HL-60 (cell line): ENCODE results near the gene RETREG2.

Experiments
- DNase-seq, 2 experiments: peaks; one replicate each; pipeline ENCODE4 v3.0.0-alpha.2; 2010 to 2020; ENCODE audit warnings: low read depth in 1 of 2, low spot score in 1 of 2
- H3K27ac ChIP-seq: fragments of 250-450 bp; sonication (Bioruptor Pico); replicated peaks from 2 replicates; pipeline ENCODE4 v1.5.1; 2020; ENCODE audit warnings: mild to moderate bottlenecking, moderate library complexity
- H3K27me3 ChIP-seq: fragments of 250-450 bp; sonication (Bioruptor Pico); 2 replicates; pipeline ENCODE4 v1.5.1; 2021; ENCODE audit warnings: mild to moderate bottlenecking, moderate library complexity; ENCODE audit not compliant: insufficient read depth, poor library complexity, severe bottlenecking
- H3K4me3 ChIP-seq: replicated peaks from 2 replicates; pipeline ENCODE4 v1.5.1; 2011; ENCODE audit warnings: mild to moderate bottlenecking, control low read depth, low read length; ENCODE audit not compliant: insufficient read depth
- GABPA ChIP-seq: IDR thresholded peaks from 2 replicates; pipeline ENCODE4 v1.6.1; 2012; ENCODE audit warnings: low read depth
- POLR2AphosphoS5 ChIP-seq: IDR thresholded peaks from 2 replicates; pipeline ENCODE4 v1.6.1; 2012; ENCODE audit warnings: low read depth
- SPI1 ChIP-seq: IDR thresholded peaks from 2 replicates; pipeline ENCODE4 v1.6.1; 2012; ENCODE audit warnings: low read depth, mild to moderate bottlenecking, borderline replicate concordance
- TF ChIP-seq, protein P1 (sequence below): IDR thresholded peaks from one replicate; pipeline ENCODE4 v1.5.1; 2011; ENCODE audit warnings: low read length, control low read depth, inconsistent platforms; ENCODE audit not compliant: insufficient read depth
- TF ChIP-seq, protein P2 (sequence below): IDR thresholded peaks from 2 replicates; pipeline ENCODE4 v1.6.1; 2012; ENCODE audit warnings: low read depth; ENCODE audit not compliant: insufficient replicate concordance

RETREG2 gene

DNA sequence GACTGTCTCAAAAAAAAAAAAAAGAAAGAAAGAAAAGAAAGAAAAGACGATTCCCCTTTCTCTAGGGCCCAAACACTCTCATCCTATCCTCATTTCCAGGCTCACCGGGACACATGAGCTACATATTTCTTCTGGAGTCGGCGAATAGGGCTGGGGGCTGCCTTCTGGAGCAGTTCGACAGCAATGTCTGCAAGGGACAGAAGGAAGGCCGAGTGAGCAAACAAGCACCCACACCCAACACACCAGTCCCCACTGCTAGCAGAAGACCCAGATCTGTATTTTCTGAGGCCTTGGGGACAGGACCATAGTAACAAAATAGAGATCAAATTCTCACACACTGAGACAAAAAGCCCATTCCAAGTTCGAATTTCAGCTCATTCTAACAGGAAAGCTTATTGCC lies 2.6 kb upstream of the RETREG2 start:
- TF ChIP-seq SPI1 (no peak), GABPA (no peak), POLR2AphosphoS5 (no peak)
- TF ChIP-seq, protein P1, sequence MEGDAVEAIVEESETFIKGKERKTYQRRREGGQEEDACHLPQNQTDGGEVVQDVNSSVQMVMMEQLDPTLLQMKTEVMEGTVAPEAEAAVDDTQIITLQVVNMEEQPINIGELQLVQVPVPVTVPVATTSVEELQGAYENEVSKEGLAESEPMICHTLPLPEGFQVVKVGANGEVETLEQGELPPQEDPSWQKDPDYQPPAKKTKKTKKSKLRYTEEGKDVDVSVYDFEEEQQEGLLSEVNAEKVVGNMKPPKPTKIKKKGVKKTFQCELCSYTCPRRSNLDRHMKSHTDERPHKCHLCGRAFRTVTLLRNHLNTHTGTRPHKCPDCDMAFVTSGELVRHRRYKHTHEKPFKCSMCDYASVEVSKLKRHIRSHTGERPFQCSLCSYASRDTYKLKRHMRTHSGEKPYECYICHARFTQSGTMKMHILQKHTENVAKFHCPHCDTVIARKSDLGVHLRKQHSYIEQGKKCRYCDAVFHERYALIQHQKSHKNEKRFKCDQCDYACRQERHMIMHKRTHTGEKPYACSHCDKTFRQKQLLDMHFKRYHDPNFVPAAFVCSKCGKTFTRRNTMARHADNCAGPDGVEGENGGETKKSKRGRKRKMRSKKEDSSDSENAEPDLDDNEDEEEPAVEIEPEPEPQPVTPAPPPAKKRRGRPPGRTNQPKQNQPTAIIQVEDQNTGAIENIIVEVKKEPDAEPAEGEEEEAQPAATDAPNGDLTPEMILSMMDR = no peak
- TF ChIP-seq, protein P2, sequence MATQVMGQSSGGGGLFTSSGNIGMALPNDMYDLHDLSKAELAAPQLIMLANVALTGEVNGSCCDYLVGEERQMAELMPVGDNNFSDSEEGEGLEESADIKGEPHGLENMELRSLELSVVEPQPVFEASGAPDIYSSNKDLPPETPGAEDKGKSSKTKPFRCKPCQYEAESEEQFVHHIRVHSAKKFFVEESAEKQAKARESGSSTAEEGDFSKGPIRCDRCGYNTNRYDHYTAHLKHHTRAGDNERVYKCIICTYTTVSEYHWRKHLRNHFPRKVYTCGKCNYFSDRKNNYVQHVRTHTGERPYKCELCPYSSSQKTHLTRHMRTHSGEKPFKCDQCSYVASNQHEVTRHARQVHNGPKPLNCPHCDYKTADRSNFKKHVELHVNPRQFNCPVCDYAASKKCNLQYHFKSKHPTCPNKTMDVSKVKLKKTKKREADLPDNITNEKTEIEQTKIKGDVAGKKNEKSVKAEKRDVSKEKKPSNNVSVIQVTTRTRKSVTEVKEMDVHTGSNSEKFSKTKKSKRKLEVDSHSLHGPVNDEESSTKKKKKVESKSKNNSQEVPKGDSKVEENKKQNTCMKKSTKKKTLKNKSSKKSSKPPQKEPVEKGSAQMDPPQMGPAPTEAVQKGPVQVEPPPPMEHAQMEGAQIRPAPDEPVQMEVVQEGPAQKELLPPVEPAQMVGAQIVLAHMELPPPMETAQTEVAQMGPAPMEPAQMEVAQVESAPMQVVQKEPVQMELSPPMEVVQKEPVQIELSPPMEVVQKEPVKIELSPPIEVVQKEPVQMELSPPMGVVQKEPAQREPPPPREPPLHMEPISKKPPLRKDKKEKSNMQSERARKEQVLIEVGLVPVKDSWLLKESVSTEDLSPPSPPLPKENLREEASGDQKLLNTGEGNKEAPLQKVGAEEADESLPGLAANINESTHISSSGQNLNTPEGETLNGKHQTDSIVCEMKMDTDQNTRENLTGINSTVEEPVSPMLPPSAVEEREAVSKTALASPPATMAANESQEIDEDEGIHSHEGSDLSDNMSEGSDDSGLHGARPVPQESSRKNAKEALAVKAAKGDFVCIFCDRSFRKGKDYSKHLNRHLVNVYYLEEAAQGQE = no peak
- no peak for DNase-seq
- Histone ChIP-seq H3K4me3 (no peak overlapping the region), H3K27ac (no peak overlapping the region), H3K27me3 (no peaks in the 10 kb centered on the region)

- H3K27ac ChIP-seq = peak overlapping the region; percentile 91
- H3K4me3 ChIP-seq = peak overlapping the region; percentile 79
- no peaks in the 10 kb centered on the region for H3K27me3 ChIP-seq
- TF ChIP-seq, protein P2 = peak; percentile 47
- no peak for TF ChIP-seq POLR2AphosphoS5
- peak in 1 of 2 experiments; percentile 39 for DNase-seq
Measured at GRCh38 chr2:219175928-219176817, 1.9 kb upstream of the RETREG2 start.

- peak; percentile 83 to 85 for DNase-seq
- TF ChIP-seq, protein P1 = no peak
- peak; percentile 75; the same call in 1 of the 2 replicates for TF ChIP-seq SPI1
- TF ChIP-seq, protein P2 = peak; percentile 58
- TF ChIP-seq GABPA = peak; percentile 69
- TF ChIP-seq POLR2AphosphoS5 = peak; percentile 75
- Histone ChIP-seq H3K27ac (peak within 1 kb of the TSS; percentile 91), H3K27me3 (no peaks in the 10 kb centered on the region), H3K4me3 (peak within 1 kb of the TSS; percentile 79)
Measured at GRCh38 chr2:219176818-219177551, 1.1 kb upstream of the RETREG2 start, which contains the start of gene CNPPD1. CNPPD1 (minus strand) TSS chr2:219176925; CDS start chr2:219176828, 97 bp downstream.
